HG03575 (cell line): ENCODE measurements around the gene PLCB1.

Experiments
- ATAC-seq: cut with Tn5 transposase; IDR thresholded peaks from one replicate; pipeline ENCODE4 v1.9.1; 2021; ENCODE audit not compliant: unreplicated experiment, insufficient number of reproducible peaks, low FRiP score; ENCODE audit errors: extremely low read depth

The PLCB1 gene

GRCh38 chr20:8127553-8128255, 4.4 kb upstream of the PLCB1 start:
- ATAC-seq, result peak; percentile 90

GRCh38 chr20:8128291-8129060, 3.6 kb upstream of the PLCB1 start:
- ATAC-seq, result no peak

GRCh38 chr20:8129211-8129976, 2.7 kb upstream of the PLCB1 start:
- ATAC-seq, result no peak

- ATAC-seq, result no peak
Measured at GRCh38 chr20:8130840-8131526, 1.1 kb upstream of the PLCB1 start.

DNA sequence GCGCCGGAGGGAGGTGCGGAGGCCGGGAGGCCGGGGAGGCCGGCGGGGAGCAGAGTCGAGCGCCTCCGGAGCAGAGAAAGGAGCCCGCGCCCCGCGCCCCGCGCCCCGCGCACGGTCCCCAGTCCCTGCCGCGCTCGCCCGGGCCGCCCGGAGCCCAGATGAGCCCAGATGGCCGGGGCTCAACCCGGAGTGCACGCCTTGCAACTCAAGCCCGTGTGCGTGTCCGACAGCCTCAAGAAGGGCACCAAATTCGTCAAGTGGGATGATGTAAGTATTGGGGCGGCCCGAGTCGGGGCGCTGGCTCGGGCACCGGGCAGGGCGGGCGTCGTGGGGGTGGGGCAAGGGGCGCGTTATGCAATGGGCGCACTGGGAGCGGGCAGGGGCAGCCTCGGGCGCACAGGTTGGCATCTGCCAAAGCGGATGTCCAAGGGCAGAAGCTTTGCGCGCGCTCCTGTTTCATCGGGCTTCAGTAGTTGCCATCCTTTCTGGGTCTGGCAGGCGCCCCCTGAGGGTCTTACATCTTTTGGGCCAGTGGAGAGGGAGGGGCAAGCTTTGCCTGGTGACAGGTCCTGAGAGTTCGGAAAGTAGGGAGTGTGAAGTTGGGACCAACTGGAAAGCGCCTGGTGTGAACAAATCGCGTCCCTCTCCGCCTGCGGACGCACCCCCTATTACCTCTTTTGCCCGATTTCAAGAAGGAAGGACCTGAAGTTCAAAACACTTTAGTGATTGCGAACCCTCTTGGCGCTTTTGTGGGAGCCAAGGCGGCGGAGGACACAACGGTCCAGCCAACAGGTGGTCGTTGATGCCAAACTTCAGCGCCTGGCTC, 631 bp downstream of the PLCB1 start:
- ATAC-seq, result no peak

DNA sequence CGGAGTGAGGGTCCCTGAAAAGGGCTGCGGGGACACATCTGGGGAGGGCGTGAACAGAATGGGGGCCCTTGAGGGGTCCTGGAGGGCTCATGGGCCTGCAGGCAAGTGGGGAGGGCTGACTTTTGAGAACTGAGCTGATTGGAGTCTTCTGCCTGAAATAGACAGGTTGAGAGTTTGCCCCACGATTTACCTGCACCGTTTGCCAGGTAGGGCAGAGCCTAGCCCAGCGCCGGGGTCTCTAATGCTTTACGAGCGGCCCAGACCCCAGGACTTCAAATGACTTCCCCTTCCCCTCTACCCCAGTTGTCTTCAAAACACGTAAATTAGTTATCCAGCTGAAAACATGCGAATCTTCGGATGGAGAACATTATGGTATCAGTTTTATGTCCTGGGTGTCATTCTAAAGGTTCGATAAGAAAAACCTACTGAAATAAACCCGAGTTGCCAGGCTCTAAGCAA, 1.3 kb downstream of the PLCB1 start:
- no peak for ATAC-seq

DNA sequence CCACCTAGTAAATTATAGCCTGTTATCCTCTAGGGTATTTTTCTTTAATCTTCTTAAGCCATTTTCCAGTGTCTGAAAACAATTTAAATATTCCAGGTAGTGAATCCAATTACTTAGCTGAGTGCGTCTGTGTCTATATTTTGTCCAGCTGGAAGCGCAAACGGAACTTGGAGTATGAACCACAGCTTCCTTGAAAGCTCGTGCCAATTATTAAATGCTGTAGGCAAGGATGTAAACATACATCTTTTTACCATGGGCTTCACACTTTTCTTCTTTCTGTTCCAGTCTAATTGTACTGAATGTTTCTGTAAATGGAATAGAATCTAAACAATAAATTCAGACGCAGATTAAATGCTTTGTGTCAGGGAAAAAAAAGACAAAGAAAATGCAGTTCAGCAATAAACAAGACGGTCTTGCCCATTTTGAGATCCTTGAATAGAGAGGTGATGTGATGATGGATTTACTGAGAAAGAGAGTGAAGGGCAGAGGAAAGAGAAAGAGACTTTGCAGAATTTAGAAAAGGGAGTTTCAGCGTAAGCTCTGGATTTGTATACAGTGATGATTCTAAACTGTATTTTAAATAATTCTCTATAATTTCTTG, 1.9 kb downstream of the PLCB1 start:
- no peak for ATAC-seq

- ATAC-seq, result no peak
Measured at GRCh38 chr20:8139899-8140298, 7.8 kb downstream of the PLCB1 start.

DNA sequence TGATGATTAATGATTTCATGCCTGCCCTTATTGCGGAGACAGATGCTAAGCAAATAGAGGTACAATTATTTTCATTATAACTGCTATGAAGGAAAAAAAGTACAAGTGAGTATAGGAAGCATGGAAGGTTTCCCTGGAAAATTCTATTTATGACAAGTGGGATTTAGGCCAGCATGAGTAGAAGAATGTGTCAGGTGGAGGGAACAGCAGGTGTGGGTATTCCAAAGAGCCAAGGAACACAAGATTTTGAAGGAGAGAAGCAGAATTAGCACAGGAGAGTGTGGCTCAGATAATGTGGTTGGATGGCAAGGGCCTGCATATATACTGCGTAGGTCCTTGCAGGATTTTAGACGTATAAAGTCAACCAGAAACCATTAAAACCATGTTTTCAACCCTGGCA, 11.4 kb downstream of the PLCB1 start:
- ATAC-seq, result no peak

DNA sequence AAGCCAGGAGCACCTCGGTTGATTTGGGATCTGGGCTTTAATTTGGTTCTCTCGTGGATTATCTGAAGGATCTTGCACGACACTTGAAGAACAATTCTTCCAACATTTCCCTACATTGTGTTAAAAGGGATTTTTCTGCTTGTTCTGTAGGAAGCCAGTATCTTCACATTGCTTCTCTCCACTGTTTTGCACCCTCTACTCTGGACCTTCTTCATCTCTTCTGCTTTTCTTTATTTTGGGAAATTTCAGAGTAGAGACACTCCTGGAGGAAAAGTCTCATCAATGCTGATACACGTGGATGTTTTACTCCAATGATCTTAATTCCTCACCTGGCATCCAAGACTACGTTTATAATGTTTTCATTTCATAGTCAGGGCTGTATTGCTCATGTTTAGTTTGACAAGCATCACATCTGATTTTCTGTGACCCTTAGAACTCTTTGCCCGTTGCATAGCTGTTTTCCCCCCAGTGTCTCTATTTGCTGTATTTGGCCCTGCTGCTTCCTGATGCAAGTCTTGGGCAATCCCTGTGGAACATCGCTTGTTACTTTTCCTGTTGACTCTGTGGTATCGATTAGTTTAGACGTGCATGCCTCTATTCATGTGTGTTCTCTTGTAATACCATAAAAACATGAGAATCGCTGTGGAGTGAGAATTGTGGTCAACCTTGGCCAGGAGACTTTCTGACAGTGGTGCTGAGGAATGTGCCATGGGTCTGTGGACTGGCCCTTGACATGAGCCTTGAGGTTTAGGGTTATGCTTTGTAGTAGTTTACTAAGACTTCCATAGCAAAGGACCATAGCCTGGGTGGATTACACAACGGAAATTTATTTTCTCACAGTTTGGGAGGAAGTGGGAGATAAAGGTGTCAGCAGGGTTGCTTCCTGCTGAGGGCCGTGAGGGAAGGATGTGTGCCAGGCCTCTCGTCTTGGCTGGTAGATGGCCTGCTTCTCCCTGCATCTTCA, 12.5 kb downstream of the PLCB1 start:
- no peak for ATAC-seq

GRCh38 chr20:8145246-8146168, 13.4 kb downstream of the PLCB1 start:
- no peak for ATAC-seq

- ATAC-seq, result no peak
Measured at GRCh38 chr20:8147476-8147875, 15.4 kb downstream of the PLCB1 start.

DNA sequence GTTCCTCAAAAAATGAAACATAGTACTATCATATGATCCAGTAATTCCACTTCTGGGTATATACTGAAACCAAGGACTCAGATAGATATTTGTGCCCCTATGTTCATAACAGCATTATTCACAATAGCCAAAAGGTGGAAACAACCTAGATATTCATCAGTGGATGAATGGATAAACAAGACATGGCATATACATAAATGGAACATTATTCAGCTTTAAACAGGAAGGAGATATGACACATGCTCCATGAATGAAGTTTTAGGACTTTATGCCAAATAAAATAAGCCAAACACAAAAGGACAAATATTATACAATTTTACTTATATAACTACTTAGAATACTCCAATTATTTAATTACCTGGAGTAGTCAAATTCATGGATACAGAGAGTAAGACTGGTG, 16.4 kb downstream of the PLCB1 start:
- ATAC-seq, result no peak

- ATAC-seq, result no peak
Measured at GRCh38 chr20:8150591-8150990, 18.5 kb downstream of the PLCB1 start.

GRCh38 chr20:8151372-8151771, 19.3 kb downstream of the PLCB1 start:
- ATAC-seq, result no peak

GRCh38 chr20:8152183-8152582, 20.1 kb downstream of the PLCB1 start:
- ATAC-seq, result no peak
